ENCODE data around the gene ARHGAP33. TPM values are rescaled to one million over a fixed set of nuclear protein-coding genes. Genes with fewer than 3 reads are reported as not detected.

Gene ARHGAP33
- total RNA-seq, 3 donors from 2014 or later, result 14.4 to 16.0 (median 14.6) TPM

DNA sequence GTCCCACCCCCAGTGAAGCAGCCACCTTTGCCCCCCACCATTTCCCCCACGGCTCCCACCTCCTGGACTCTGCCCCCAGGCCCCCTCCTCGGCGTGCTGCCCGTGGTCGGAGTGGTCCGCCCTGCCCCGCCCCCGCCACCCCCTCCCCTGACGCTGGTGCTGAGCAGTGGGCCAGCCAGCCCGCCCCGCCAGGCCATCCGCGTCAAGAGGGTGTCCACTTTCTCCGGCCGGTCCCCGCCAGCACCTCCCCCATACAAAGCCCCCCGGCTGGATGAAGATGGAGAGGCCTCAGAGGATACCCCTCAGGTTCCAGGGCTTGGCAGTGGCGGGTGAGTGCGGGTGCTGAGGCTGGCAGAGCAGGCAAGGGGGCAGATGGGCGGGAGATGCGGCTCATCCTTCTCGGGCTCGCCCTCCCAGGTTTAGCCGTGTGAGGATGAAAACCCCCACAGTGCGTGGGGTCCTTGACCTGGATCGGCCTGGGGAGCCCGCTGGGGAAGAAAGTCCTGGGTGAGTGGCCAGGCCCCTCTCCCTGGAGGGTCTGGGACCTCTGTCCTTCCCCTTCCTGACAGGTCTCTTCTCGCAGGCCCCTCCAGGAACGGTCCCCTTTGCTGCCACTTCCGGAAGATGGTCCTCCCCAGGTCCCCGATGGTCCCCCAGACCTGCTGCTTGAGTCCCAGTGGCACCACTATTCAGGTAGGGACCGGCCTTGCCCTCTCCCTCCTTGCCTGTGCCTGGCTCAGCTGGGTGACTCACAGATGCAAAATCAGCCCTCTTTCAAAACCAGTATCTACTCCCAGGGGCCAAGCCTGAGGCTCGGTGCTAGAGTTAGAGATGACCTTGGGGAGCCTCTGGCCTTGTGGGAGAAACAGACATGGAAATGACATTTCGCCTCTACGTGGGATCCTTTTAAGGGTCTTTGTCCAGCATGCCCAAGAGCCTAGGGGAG is 41.9 kb upstream of the ARHGAP33 start:
- no peaks in the 10 kb centered on the region for H3K4me1 ChIP-seq (ENCODE audit: low read depth)
- intact Hi-C loops (cut with DNase I, micrococcal nuclease), result no loop called here
- H3K36me3 ChIP-seq (ENCODE audit: low read depth), result peaks cover 21% of the 10 kb centered on the region
- ATAC-seq, result no peak
- TF ChIP-seq CTCF (IDR thresholded peaks at IDR 0.05), result no peak
- H3K9me3 ChIP-seq, result no peaks in the 10 kb centered on the region
- no peak overlapping the region for H3K4me3 ChIP-seq
- peak in 1 of 3 donors; percentile 39 for DNase-seq

- DNase-seq (no peak), ATAC-seq (no peak)
- no peak overlapping the region for H3K4me3 ChIP-seq
- no peak for TF ChIP-seq CTCF (IDR thresholded peaks at IDR 0.05)
- H3K4me1 ChIP-seq (ENCODE audit: low read depth), result no peaks in the 10 kb centered on the region
- peaks cover 14% of the 10 kb centered on the region for H3K36me3 ChIP-seq (ENCODE audit: low read depth)
- intact Hi-C loops (cut with DNase I, micrococcal nuclease), result no loop called here
- H3K9me3 ChIP-seq, result no peaks in the 10 kb centered on the region
Observed at GRCh38 chr19:35734273-35734672, 41.1 kb upstream of the ARHGAP33 start.

GRCh38 chr19:35734889-35735288 is 40.5 kb upstream of the ARHGAP33 start:
- ATAC-seq (no peak), DNase-seq (no peak)
- Histone ChIP-seq H3K9me3 (no peaks in the 10 kb centered on the region), H3K4me3 (no peak overlapping the region), H3K4me1 (ENCODE audit: low read depth) (peaks cover 6% of the 10 kb centered on the region), H3K36me3 (ENCODE audit: low read depth) (peaks cover 13% of the 10 kb centered on the region)
- TF ChIP-seq CTCF (IDR thresholded peaks at IDR 0.05), result no peak
- intact Hi-C loops (cut with DNase I, micrococcal nuclease), result no loop called here

DNA sequence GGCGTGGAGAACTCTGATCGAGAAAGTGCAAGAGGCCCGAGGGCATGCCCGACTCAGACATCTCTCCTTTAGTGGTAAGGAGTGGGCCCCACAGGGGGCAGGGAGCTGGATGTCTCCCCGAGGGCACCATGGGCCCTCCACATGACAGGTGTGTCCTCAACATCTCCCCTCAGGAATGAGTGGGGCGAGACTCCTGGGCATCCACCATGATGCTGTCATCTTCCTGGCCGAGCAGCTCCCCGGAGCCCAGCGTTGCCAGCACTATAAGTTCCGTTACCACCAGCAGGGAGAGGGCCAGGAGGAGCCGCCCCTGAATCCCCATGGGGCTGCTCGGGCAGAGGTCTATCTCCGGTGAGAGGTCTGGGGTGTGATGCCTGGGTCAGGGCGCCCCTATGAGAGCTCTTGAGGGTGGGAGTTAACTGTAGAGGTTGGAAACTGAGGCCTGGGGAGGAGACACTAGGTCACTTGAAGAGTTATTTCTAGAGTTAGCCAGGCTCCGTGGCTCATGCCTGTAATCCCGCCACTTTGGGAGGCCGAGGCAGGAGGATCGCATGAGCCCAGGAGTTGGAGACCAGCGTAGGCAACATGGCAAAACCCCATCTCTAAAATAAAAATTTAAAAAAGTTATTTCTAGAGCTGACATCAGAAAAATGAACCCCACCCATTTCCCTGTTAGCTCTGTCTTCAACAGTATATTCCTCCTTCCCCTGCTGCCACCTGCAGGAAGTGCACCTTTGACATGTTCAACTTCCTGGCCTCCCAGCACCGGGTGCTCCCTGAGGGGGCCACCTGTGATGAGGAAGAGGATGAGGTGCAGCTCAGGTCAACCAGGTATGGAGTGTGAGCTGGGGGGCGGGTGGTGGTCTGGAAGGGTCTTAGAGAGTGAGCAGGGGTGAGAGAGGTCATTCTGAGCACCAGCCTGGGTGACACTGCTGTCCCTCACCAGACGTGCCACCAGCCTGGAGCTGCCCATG is 38.2 kb upstream of the ARHGAP33 start:
- Histone ChIP-seq H3K4me3 (no peak overlapping the region), H3K36me3 (ENCODE audit: low read depth) (peaks cover 4% of the 10 kb centered on the region), H3K4me1 (ENCODE audit: low read depth) (peaks cover 8% of the 10 kb centered on the region), H3K9me3 (no peaks in the 10 kb centered on the region)
- DNase-seq (peak in 1 of 3 donors; percentile 47), ATAC-seq (no peak)
- no peak for TF ChIP-seq CTCF (IDR thresholded peaks at IDR 0.05)
- intact Hi-C loops (cut with DNase I, micrococcal nuclease), result no loop called here

GRCh38 chr19:35738021-35738886 is 37.1 kb upstream of the ARHGAP33 start:
- H3K36me3 ChIP-seq (ENCODE audit: low read depth), result peaks cover 4% of the 10 kb centered on the region
- ATAC-seq (no peak), DNase-seq (peak in 1 of 3 donors; percentile 57)
- TF ChIP-seq CTCF (IDR thresholded peaks at IDR 0.05), result no peak
- intact Hi-C loops (cut with DNase I, micrococcal nuclease), result no loop called here
- H3K4me3 ChIP-seq, result no peak overlapping the region
- H3K4me1 ChIP-seq (ENCODE audit: low read depth), result peaks cover 8% of the 10 kb centered on the region
- no peaks in the 10 kb centered on the region for H3K9me3 ChIP-seq

Measured in mucosa of descending colon (tissue), 3 donors.